ENCODE results near the gene ALCAM.
"Not testable (repeated sequence)": the region's sequence is repeated elsewhere in the genome, so short reads cannot be mapped to it uniquely, and the experiment has no call there.

The ALCAM gene

GRCh38 chr3:105603516-105603915, 236.8 kb downstream of the ALCAM start:
- not testable (repeated sequence) for DNase-seq

GRCh38 chr3:105606016-105606415, 239.3 kb downstream of the ALCAM start:
- no peak for DNase-seq

DNA sequence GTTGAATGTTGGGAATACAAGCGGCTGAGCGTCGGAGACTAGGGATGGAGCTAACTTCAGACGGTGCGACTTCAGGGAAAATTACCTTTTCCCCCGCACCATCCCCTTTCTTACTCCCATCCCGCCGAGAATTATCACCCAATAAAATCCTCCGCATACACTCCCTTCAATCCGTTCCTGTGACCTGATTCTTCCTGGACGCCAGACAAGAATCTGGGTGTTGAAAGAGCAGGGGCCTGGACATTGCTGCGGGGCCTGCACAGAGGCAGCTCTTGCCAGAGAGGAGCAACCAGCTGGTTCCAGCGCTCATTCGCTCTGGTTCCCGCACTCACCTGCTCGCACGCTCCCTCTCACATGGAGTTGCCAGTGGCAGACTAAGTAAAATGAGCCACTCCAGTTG, 241.9 kb downstream of the ALCAM start:
- DNase-seq: no peak

DNA sequence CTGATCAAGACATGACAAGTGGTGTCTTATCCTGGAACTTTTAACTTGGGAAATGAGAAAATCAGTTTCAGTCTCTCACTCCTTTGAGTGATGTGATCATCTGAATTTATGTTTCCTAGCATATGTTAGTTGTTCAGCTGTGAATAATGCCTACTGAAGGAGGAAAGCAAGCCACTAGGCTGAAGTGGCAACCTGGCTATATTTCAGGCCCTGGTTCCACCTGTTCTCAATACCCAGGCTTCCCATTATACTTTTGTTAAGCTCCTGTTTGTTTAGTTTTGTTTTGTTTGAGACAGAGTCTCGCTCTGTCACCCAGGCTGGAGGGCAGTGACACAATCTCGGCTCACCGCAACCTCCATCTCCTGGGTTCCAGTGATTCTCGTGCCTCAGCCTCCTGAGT, 243.8 kb downstream of the ALCAM start:
- DNase-seq: no peak

DNA sequence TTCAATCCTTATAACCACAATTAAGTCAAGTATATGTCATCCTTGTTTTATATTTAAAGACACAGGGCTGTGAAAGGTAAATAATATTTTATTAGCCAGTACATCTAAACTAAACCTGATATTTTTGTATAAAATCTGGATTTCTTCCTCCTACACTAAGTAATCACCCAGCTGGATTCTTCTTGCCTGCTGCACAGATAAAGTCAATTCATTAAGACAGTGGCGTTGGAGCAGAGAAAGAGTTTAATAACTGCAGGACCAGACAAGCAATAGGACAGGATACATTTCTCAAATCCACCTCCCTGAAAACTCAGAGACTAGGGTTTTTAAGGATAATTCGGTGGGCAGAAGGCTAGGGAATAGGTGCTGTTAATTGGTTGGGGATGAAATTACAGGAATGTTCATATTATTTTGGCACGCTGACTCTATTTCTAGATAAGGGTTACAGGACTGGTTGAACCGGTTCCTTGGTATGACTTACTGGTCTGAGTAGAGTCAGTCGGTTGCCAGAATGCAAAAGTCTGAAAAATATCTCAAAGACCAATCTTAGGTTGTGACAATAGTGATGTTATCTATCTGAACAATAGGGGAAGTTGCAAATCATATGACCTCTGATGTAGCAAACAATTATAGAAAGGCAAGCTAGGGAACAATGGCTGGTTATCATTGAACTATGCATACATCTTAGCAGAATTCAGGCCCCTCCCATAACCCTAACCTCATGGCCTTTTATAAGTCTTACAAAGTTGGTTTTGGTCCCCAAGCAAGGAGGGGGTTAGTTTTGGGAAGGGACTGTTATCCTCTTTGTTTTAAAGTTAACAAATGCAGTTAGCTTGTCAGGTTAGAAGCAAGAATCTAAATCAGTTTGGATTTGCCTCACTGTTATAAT, 244.8 kb downstream of the ALCAM start:
- no peak for DNase-seq

GRCh38 chr3:105613120-105613519, 246.4 kb downstream of the ALCAM start:
- DNase-seq: no peak

- no peak for DNase-seq
These were observed 247.8 kb downstream of the ALCAM start for GRCh38 chr3:105614288-105615030.

- DNase-seq: no peak
These were observed 249.1 kb downstream of the ALCAM start for GRCh38 chr3:105615814-105616213.

GRCh38 chr3:105616374-105617121, 249.8 kb downstream of the ALCAM start:
- no peak for DNase-seq

GRCh38 chr3:105618556-105618955, 251.8 kb downstream of the ALCAM start:
- DNase-seq: no peak

- DNase-seq: no peak
These were observed 252.9 kb downstream of the ALCAM start for GRCh38 chr3:105619651-105620050.

- no peak for DNase-seq
These were observed 253.5 kb downstream of the ALCAM start for GRCh38 chr3:105620236-105620635.

GRCh38 chr3:105622169-105622568, 255.5 kb downstream of the ALCAM start:
- DNase-seq: no peak

All from activated T-cell treated with anti-CD3 and anti-CD28 coated beads, Interleukin-2, amount 50 U/mL, for 1 hour (primary cell).